Astrocyte (in vitro differentiated cells and primary cell): ENCODE data around the gene GPR141.

Experiments used
- EZH2 ChIP-seq: IDR thresholded peaks from 2 replicates; pipeline ENCODE4 v1.6.1; 2012; ENCODE audit warnings: mild to moderate bottlenecking, low read length, inconsistent platforms; ENCODE audit not compliant: insufficient read depth
- TF ChIP-seq, protein P1 (sequence below): IDR thresholded peaks from 2 replicates; pipeline ENCODE4 v1.5.1; 2011; ENCODE audit warnings: low read depth, mild to moderate bottlenecking, inconsistent platforms, low read length, moderate library complexity; ENCODE audit not compliant: insufficient read depth

DNA sequence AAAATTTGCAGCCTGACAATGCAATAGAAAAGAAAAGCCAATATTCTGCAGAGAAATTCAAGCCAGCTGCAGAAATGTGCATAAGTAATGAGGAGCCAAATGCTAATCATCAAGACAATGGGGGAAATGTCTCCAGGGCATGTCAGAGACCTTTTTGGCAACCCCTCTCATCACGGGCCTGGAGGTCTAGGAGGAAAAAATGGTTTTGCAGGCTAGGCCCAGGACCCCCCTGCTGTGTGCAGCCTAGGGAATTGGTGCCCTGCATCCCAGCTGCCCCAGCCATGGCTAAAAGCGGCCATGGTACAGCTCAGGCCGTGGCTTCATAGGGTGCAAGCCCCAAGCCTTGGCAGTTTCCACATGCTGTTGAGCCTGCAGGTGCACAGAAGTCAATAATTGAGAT, 92.4 kb downstream of the GPR141 start:
- TF ChIP-seq, protein P1, sequence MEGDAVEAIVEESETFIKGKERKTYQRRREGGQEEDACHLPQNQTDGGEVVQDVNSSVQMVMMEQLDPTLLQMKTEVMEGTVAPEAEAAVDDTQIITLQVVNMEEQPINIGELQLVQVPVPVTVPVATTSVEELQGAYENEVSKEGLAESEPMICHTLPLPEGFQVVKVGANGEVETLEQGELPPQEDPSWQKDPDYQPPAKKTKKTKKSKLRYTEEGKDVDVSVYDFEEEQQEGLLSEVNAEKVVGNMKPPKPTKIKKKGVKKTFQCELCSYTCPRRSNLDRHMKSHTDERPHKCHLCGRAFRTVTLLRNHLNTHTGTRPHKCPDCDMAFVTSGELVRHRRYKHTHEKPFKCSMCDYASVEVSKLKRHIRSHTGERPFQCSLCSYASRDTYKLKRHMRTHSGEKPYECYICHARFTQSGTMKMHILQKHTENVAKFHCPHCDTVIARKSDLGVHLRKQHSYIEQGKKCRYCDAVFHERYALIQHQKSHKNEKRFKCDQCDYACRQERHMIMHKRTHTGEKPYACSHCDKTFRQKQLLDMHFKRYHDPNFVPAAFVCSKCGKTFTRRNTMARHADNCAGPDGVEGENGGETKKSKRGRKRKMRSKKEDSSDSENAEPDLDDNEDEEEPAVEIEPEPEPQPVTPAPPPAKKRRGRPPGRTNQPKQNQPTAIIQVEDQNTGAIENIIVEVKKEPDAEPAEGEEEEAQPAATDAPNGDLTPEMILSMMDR = no peak
- TF ChIP-seq EZH2 = no peak
